PFSK-1 (cell line): ENCODE measurements around the gene SHMT1.

ENCODE experiments used
- POLR2AphosphoS5 ChIP-seq: IDR thresholded peaks from 2 replicates; pipeline ENCODE4 v1.6.1; 2012; ENCODE audit warnings: low read depth, mild to moderate bottlenecking, control low read depth, low read length, moderate library complexity
- REST ChIP-seq, 2 experiments: IDR thresholded peaks; 2 replicates each; pipeline versions ENCODE4 v1.6.1 to v1.8.0; 2011 to 2012; ENCODE audit warnings: low read depth in 2 of 2, low read length in 2 of 2, control low read depth in 1 of 2, inconsistent platforms in 1 of 2, mild to moderate bottlenecking in 1 of 2, moderate library complexity in 1 of 2; ENCODE audit not compliant: insufficient read depth in 1 of 2
- TAF1 ChIP-seq: IDR thresholded peaks from 2 replicates; pipeline ENCODE4 v1.6.1; 2012; ENCODE audit warnings: low read length, control low read depth, borderline replicate concordance; ENCODE audit not compliant: insufficient read depth

- TF ChIP-seq POLR2AphosphoS5 (no peak), TAF1 (no peak), REST (IDR thresholded peaks at IDR 0.05; ENCODE audit: insufficient read depth in 1 of 2, low read depth in 2 of 2, low read length in 2 of 2) (no peak)
Observed at GRCh38 chr17:18377437-18378204, 14.3 kb upstream of the SHMT1 start, which contains the start of gene EVPLL.
